ENCODE data around the gene AGO1.

- TF ChIP-seq CTCF (IDR thresholded peaks at IDR 0.05) = no peak
- TF ChIP-seq POLR2A (IDR thresholded peaks at IDR 0.05) = no peak
Observed at GRCh38 chr1:35915693-35916092, 32.7 kb downstream of the AGO1 start.

Measured in upper lobe of left lung (tissue), 4 donors.